Neural progenitor cell (in vitro differentiated cells): ENCODE results near the gene ALPL. TPM values are rescaled to one million over a fixed set of nuclear protein-coding genes. Genes with fewer than 3 reads are reported as not detected.

Source experiments
- DNase-seq: peaks from one replicate; pipeline ENCODE4 v3.0.0-alpha.2; 2016; ENCODE audit warnings: low spot score
- H2AFZ ChIP-seq: fragments of 200-600 bp; sonication (generic); replicated peaks from 2 replicates; pipeline ENCODE4 v1.6.1; 2016; ENCODE audit warnings: antibody characterized with exemption
- H3F3A ChIP-seq: fragments of 200-600 bp; sonication (generic); 2 replicates; pipeline ENCODE4 v1.6.1; 2016; ENCODE audit warnings: antibody characterized with exemption, low read depth
- H3K27ac ChIP-seq: fragments of 200-600 bp; sonication (generic); 2 replicates; pipeline ENCODE4 v1.5.1; 2016; ENCODE audit warnings: mild to moderate bottlenecking
- H3K27me3 ChIP-seq: fragments of 200-600 bp; sonication (generic); 2 replicates; pipeline ENCODE4 v1.6.1; 2016; ENCODE audit warnings: mild to moderate bottlenecking, moderate library complexity
- H3K36me3 ChIP-seq: fragments of 200-600 bp; sonication (generic); 2 replicates; pipeline ENCODE4 v1.5.1; 2016
- H3K4me1 ChIP-seq: fragments of 200-600 bp; sonication (generic); 2 replicates; pipeline ENCODE4 v1.6.1; 2016; ENCODE audit warnings: mixed run types
- H3K4me2 ChIP-seq: fragments of 200-600 bp; sonication (generic); 2 replicates; pipeline ENCODE4 v1.6.1; 2016
- H3K4me3 ChIP-seq: fragments of 200-600 bp; sonication (generic); 2 replicates; pipeline ENCODE4 v1.5.1; 2016
- H3K79me2 ChIP-seq: fragments of 200-600 bp; sonication (generic); 2 replicates; pipeline ENCODE4 v1.6.1; 2016; ENCODE audit warnings: low read depth
- H3K9ac ChIP-seq: fragments of 200-600 bp; sonication (generic); 2 replicates; pipeline ENCODE4 v1.6.1; 2016
- H3K9me3 ChIP-seq: fragments of 200-600 bp; sonication (generic); 2 replicates; pipeline ENCODE4 v1.5.1; 2016; ENCODE audit warnings: low read depth
- H4K20me1 ChIP-seq: fragments of 200-600 bp; sonication (generic); 2 replicates; pipeline ENCODE4 v1.6.1; 2016; ENCODE audit warnings: low read depth
- H3K27ac Mint-ChIP-seq: 3 replicates; pipeline ENCODE4 v1.8.0; 2021; ENCODE audit warnings: mixed read lengths
- H3K27me3 Mint-ChIP-seq: 2 replicates; pipeline ENCODE4 v1.8.0; 2022; ENCODE audit warnings: low read depth, mild to moderate bottlenecking, inconsistent platforms, moderate library complexity, mixed read lengths; ENCODE audit not compliant: insufficient read depth
- H3K36me3 Mint-ChIP-seq: 3 replicates; pipeline ENCODE4 v1.8.0; 2021; ENCODE audit warnings: mixed read lengths
- H3K4me1 Mint-ChIP-seq: 3 replicates; pipeline ENCODE4 v1.8.0; 2021; ENCODE audit warnings: mixed read lengths
- H3K4me3 Mint-ChIP-seq: 3 replicates; pipeline ENCODE4 v1.8.0; 2021; ENCODE audit warnings: mild to moderate bottlenecking, moderate library complexity, mixed read lengths
- H3K9me3 Mint-ChIP-seq: 3 replicates; pipeline ENCODE4 v1.8.0; 2020; ENCODE audit warnings: mixed read lengths
- EZH2 ChIP-seq: fragments of 200-600 bp; sonication (generic); IDR thresholded peaks from 2 replicates; pipeline ENCODE4 v1.6.1; 2017; ENCODE audit warnings: antibody characterized with exemption, mild to moderate bottlenecking, moderate library complexity
- EZH2phosphoT487 ChIP-seq: fragments of 200-600 bp; sonication (generic); IDR thresholded peaks from 2 replicates; pipeline ENCODE4 v1.6.1; 2017; ENCODE audit warnings: antibody characterized with exemption
- total RNA-seq: library from RNA; depleted of rRNA; stranded (reverse); fragments of >200 nt; gene quantifications from 2 replicates; pipeline ENCODE4 v1.2.3, GENCODE V29; 2015; ENCODE audit warnings: low replicate concordance
- TF ChIP-seq, protein P1 (sequence below): fragments of 200-600 bp; sonication (generic); IDR thresholded peaks from 2 replicates; pipeline ENCODE4 v1.5.1; 2017; ENCODE audit warnings: antibody characterized with exemption, mild to moderate bottlenecking

ALPL gene
- total RNA-seq, 1 donor from 2014 or later = 51.3 TPM

DNA sequence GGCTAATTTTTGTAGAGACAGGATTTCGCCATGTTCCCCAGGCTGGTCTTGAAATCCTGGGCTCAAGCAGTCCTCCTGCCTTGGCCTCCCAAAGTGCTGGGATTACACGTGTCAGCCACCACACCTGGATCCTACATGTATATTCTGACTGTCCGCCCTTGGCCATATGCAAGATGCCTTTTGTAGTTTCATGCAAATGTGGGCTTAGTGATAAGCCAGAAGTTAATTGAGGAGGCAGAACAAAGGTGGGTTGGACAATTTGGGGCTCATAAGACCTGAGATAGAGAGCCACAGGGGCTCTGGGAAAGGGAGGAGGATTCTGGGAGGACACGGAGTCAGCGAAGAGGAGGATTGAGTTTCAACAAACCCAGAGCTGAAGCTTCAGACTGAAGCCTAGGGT, 24.9 kb downstream of the ALPL start:
- Mint-ChIP-seq H3K27ac (no peak overlapping the region), H3K4me3 (no peak overlapping the region), H3K4me1 (peaks cover 53% of the 10 kb centered on the region), H3K36me3 (no peaks in the 10 kb centered on the region), H3K27me3 (peaks cover 5% of the 10 kb centered on the region), H3K9me3 (no peaks in the 10 kb centered on the region)
- peaks cover 95% of the 10 kb centered on the region for H4K20me1 ChIP-seq
- H3K79me2 ChIP-seq = peaks cover 81% of the 10 kb centered on the region
- H2AFZ ChIP-seq = no peak overlapping the region
- peaks cover 24% of the 10 kb centered on the region for H3K4me1 ChIP-seq
- no peak overlapping the region for H3K27ac ChIP-seq
- H3K27me3 ChIP-seq = no peaks in the 10 kb centered on the region
- no peaks in the 10 kb centered on the region for H3K9me3 ChIP-seq
- H3K9ac ChIP-seq = no peak overlapping the region
- no peaks in the 10 kb centered on the region for H3K36me3 ChIP-seq
- TF ChIP-seq, protein P1, sequence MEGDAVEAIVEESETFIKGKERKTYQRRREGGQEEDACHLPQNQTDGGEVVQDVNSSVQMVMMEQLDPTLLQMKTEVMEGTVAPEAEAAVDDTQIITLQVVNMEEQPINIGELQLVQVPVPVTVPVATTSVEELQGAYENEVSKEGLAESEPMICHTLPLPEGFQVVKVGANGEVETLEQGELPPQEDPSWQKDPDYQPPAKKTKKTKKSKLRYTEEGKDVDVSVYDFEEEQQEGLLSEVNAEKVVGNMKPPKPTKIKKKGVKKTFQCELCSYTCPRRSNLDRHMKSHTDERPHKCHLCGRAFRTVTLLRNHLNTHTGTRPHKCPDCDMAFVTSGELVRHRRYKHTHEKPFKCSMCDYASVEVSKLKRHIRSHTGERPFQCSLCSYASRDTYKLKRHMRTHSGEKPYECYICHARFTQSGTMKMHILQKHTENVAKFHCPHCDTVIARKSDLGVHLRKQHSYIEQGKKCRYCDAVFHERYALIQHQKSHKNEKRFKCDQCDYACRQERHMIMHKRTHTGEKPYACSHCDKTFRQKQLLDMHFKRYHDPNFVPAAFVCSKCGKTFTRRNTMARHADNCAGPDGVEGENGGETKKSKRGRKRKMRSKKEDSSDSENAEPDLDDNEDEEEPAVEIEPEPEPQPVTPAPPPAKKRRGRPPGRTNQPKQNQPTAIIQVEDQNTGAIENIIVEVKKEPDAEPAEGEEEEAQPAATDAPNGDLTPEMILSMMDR = no peak
- TF ChIP-seq EZH2 = no peak
- no peak for TF ChIP-seq EZH2phosphoT487
- H3K4me3 ChIP-seq = no peak overlapping the region
- no peak overlapping the region for H3K4me2 ChIP-seq
- no peak for DNase-seq
- H3F3A ChIP-seq = peaks cover 20% of the 10 kb centered on the region

DNA sequence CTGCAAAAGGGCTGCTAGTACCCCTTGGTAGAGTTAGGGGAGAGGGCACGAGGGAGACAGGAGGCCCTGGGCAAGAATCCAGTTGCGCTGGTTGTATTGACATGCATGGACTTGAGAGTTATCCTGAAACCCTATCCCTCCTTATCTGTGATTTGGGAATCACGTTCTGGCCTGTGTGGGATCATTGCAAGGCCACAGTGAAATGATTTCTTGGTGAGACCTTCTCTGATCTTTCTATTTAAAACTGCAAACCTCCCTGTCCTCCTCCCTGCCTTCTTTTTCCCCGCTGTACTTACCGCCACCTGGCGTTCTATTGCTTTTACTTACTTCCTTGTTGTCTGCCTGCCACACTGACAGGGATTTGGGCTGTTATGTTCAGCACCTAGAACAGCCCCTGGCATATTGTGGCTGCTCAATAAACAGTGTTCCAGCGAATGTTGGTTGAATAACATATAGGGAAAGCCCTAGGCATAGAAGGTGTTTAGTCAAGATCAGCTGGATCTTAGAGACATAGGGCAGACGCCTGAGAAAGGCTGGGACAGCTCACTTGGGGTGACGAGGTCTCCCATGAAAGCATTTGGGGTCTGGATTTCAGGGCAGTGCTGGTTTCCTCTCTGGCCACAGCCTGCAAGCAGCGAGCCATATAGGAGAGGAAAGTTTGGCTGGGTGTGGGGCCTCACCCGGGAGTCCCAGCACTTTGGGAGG, 25.6 kb downstream of the ALPL start:
- H3K4me3 ChIP-seq = no peak overlapping the region
- no peaks in the 10 kb centered on the region for H3K36me3 ChIP-seq
- Mint-ChIP-seq H3K27me3 (peaks cover 5% of the 10 kb centered on the region), H3K9me3 (no peaks in the 10 kb centered on the region), H3K4me1 (peaks cover 48% of the 10 kb centered on the region), H3K27ac (no peak overlapping the region), H3K4me3 (no peak overlapping the region), H3K36me3 (no peaks in the 10 kb centered on the region)
- no peak overlapping the region for H3K9ac ChIP-seq
- no peak overlapping the region for H2AFZ ChIP-seq
- peaks cover 97% of the 10 kb centered on the region for H4K20me1 ChIP-seq
- peaks cover 16% of the 10 kb centered on the region for H3F3A ChIP-seq
- peaks cover 81% of the 10 kb centered on the region for H3K79me2 ChIP-seq
- no peaks in the 10 kb centered on the region for H3K9me3 ChIP-seq
- no peak overlapping the region for H3K27ac ChIP-seq
- no peak for TF ChIP-seq EZH2phosphoT487
- TF ChIP-seq, protein P1 = peak; percentile 70
- DNase-seq = peak; percentile 77
- H3K4me2 ChIP-seq = no peak overlapping the region
- H3K4me1 ChIP-seq = peaks cover 20% of the 10 kb centered on the region
- H3K27me3 ChIP-seq = no peaks in the 10 kb centered on the region

DNA sequence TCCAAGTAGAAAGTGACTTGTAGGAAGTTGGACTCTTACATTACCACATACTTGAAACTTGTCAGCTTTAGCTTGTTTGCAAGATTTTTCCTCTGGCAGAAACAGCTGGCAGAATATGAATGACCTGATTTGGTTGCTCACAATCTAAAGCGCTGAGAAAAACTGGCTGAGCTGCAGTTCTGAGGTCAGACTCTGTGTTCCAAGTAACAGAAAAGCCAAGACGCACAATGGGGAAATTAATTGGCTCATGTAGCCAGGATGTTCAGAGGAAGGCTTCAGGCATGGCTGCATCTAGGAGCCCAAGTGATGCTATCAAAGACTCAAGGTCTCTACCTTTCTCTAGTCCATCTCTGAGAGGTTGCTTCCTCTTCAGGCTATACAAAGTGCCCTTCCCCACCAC, 27.0 kb downstream of the ALPL start:
- no peak overlapping the region for H3K4me3 ChIP-seq
- H3K4me3 Mint-ChIP-seq = no peak overlapping the region
- no peak overlapping the region for H3K4me2 ChIP-seq
- H3K79me2 ChIP-seq = peaks cover 80% of the 10 kb centered on the region
- TF ChIP-seq EZH2 (no peak), EZH2phosphoT487 (no peak)
- TF ChIP-seq, protein P1 = no peak
- DNase-seq = no peak
- no peaks in the 10 kb centered on the region for H3K9me3 ChIP-seq
- H3K4me1 ChIP-seq = peaks cover 13% of the 10 kb centered on the region
- H3K27me3 Mint-ChIP-seq = peaks cover 5% of the 10 kb centered on the region
- no peak overlapping the region for H2AFZ ChIP-seq
- peaks cover 8% of the 10 kb centered on the region for H3F3A ChIP-seq
- no peaks in the 10 kb centered on the region for H3K9me3 Mint-ChIP-seq
- no peaks in the 10 kb centered on the region for H3K36me3 ChIP-seq
- no peak overlapping the region for H3K27ac ChIP-seq
- peaks cover 95% of the 10 kb centered on the region for H4K20me1 ChIP-seq
- H3K9ac ChIP-seq = no peak overlapping the region
- peaks cover 38% of the 10 kb centered on the region for H3K4me1 Mint-ChIP-seq
- H3K36me3 Mint-ChIP-seq = no peaks in the 10 kb centered on the region
- no peak overlapping the region for H3K27ac Mint-ChIP-seq
- no peaks in the 10 kb centered on the region for H3K27me3 ChIP-seq
